PFSK-1 (cell line): ENCODE measurements around the gene RARA.
A peak's percentile ranks its signal among the peaks of the same experiment; 100 is the strongest.

Experiments used
- FOXP2 ChIP-seq: optimal IDR thresholded peaks from 2 replicates; pipeline ENCODE3; 2011; ENCODE audit warnings: borderline replicate concordance, control low read depth, inconsistent platforms; ENCODE audit not compliant: insufficient read depth; ENCODE audit errors: extremely low read length, extremely low read depth
- POLR2AphosphoS5 ChIP-seq: IDR thresholded peaks from 2 replicates; pipeline ENCODE4 v1.6.1; 2012; ENCODE audit warnings: low read depth, mild to moderate bottlenecking, control low read depth, low read length, moderate library complexity
- REST ChIP-seq, 2 experiments: IDR thresholded peaks; 2 replicates each; pipeline versions ENCODE4 v1.6.1 to v1.8.0; 2011 to 2012; ENCODE audit warnings: low read depth in 2 of 2, low read length in 2 of 2, control low read depth in 1 of 2, inconsistent platforms in 1 of 2, mild to moderate bottlenecking in 1 of 2, moderate library complexity in 1 of 2; ENCODE audit not compliant: insufficient read depth in 1 of 2
- SIN3A ChIP-seq: IDR thresholded peaks from 2 replicates; pipeline ENCODE4 v1.6.1; 2012; ENCODE audit warnings: mild to moderate bottlenecking, low read length, moderate library complexity, borderline replicate concordance; ENCODE audit not compliant: insufficient read depth
- TAF1 ChIP-seq: IDR thresholded peaks from 2 replicates; pipeline ENCODE4 v1.6.1; 2012; ENCODE audit warnings: low read length, control low read depth, borderline replicate concordance; ENCODE audit not compliant: insufficient read depth

RARA gene

GRCh38 chr17:40315678-40316570, 6.9 kb downstream of the RARA start:
- no peak for TF ChIP-seq TAF1
- TF ChIP-seq POLR2AphosphoS5: no peak
- TF ChIP-seq REST (IDR thresholded peaks at IDR 0.05; ENCODE audit: insufficient read depth in 1 of 2, low read depth in 2 of 2, low read length in 2 of 2): no peak
- TF ChIP-seq FOXP2: no peak
- no peak for TF ChIP-seq SIN3A

GRCh38 chr17:40316571-40317344, 7.8 kb downstream of the RARA start:
- TF ChIP-seq SIN3A (peak; percentile 25; the same call in 1 of the 2 replicates), TAF1 (no peak), FOXP2 (peak; percentile 75)

- TF ChIP-seq POLR2AphosphoS5 (0 out of 2 replicates have a peak, but pooled peaks have one; percentile 5), REST (IDR thresholded peaks at IDR 0.05; ENCODE audit: insufficient read depth in 1 of 2, low read depth in 2 of 2, low read length in 2 of 2) (no peak)
Observed at GRCh38 chr17:40317345-40317873, 8.4 kb downstream of the RARA start.

GRCh38 chr17:40317880-40318829, 9.2 kb downstream of the RARA start:
- no peak for TF ChIP-seq REST (IDR thresholded peaks at IDR 0.05; ENCODE audit: insufficient read depth in 1 of 2, low read depth in 2 of 2, low read length in 2 of 2)
- peak; percentile 55 for TF ChIP-seq POLR2AphosphoS5
- peak; percentile 63; the same call in 1 of the 2 replicates for TF ChIP-seq TAF1
- TF ChIP-seq FOXP2: peak; percentile 40
- TF ChIP-seq SIN3A: no peak

GRCh38 chr17:40318830-40319391, 9.9 kb downstream of the RARA start:
- TF ChIP-seq POLR2AphosphoS5 (no peak), FOXP2 (no peak), REST (IDR thresholded peaks at IDR 0.05; ENCODE audit: insufficient read depth in 1 of 2, low read depth in 2 of 2, low read length in 2 of 2) (no peak), SIN3A (no peak), TAF1 (no peak)
